Measurements from ENCODE around the gene TAF13.

The TAF13 gene, protein sequence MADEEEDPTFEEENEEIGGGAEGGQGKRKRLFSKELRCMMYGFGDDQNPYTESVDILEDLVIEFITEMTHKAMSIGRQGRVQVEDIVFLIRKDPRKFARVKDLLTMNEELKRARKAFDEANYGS

DNA sequence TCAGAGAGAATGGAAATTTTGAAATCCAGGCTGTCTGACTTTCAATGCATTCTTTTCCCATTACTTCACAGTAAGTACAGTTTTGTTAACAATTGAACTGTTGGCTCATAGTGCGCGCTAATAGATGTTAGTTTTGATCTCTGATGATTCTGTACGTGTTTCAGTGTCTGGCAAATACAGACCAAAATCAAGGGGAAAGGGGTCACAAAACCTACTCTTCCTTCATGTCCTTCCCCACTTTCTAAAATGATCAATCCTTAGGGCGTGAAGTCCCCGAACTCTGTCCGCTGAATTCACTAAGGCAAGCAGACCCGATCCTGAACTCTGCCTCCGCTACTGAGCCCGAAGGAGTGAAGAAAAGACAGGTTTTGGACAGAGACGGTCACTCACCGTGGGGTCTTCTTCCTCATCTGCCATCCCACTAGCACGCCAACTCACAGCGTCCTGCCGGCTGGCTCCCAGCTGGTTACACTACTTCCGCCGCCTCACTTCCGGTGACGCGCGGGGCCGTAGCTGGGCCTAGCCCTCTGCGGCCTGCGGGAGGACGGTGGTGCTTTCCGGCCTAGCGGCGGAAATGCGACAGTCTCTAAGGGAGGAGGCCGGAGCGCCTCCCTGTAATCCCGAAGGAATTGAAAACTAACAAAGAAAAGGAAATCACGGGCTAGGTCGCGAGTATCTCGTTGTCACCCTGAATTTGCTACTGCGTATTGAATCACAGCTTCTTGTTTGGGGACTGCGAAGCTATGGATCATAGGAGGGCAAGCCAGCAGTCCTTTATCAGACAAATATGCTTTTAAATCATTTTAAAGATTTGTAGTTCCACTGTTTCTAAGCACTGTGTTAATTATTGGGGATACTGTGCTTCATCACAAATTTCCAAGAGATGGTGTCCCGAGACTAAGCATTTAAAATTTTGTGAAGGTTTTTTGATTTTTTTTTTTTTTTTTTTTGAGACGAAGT lies at the start of gene TAF13:
TAF13 (minus strand) TSS at position 473 of the 960 bp plus-strand sequence; CDS start at position 417, 56 bp downstream.
- Histone ChIP-seq H3K27ac (ENCODE audit: low read depth, low read length) (peak within 1 kb of the TSS; percentile 69), H3K79me2 (ENCODE audit: control insufficient read depth, low read length) (peaks cover 13% of the 10 kb centered on the region), H3K4me2 (ENCODE audit: low read length) (peak within 1 kb of the TSS; percentile 81), H3K27me3 (ENCODE audit: control insufficient read depth, low read length) (no peaks in the 10 kb centered on the region), H3K4me1 (ENCODE audit: control insufficient read depth, low read length) (peaks cover 27% of the 10 kb centered on the region), H4K20me1 (ENCODE audit: control insufficient read depth, insufficient read depth, low read depth, low read length) (no peaks in the 10 kb centered on the region), H3K4me3 (ENCODE audit: low read length) (peak within 1 kb of the TSS; percentile 92), H3K9me2 (replicated peaks; ENCODE audit: control insufficient read depth, low read length) (no peaks in the 10 kb centered on the region), H3F3A (ENCODE audit: control insufficient read depth, insufficient read depth) (peaks cover 7% of the 10 kb centered on the region; the same call in 1 of the 2 replicates), H3K36me3 (ENCODE audit: control insufficient read depth, low read length) (no peaks in the 10 kb centered on the region), H3K9me3 (ENCODE audit: control insufficient read depth, insufficient read depth, low read length) (no peaks in the 10 kb centered on the region)
- TF ChIP-seq, protein P1, sequence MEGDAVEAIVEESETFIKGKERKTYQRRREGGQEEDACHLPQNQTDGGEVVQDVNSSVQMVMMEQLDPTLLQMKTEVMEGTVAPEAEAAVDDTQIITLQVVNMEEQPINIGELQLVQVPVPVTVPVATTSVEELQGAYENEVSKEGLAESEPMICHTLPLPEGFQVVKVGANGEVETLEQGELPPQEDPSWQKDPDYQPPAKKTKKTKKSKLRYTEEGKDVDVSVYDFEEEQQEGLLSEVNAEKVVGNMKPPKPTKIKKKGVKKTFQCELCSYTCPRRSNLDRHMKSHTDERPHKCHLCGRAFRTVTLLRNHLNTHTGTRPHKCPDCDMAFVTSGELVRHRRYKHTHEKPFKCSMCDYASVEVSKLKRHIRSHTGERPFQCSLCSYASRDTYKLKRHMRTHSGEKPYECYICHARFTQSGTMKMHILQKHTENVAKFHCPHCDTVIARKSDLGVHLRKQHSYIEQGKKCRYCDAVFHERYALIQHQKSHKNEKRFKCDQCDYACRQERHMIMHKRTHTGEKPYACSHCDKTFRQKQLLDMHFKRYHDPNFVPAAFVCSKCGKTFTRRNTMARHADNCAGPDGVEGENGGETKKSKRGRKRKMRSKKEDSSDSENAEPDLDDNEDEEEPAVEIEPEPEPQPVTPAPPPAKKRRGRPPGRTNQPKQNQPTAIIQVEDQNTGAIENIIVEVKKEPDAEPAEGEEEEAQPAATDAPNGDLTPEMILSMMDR (IDR thresholded peaks at IDR 0.05; ENCODE audit: low read depth, low read length, poor library complexity, severe bottlenecking): peak; percentile 7
- TF ChIP-seq EZH2phosphoT487 (IDR thresholded peaks at IDR 0.05; ENCODE audit: borderline replicate concordance, low read length): no peak

DNA sequence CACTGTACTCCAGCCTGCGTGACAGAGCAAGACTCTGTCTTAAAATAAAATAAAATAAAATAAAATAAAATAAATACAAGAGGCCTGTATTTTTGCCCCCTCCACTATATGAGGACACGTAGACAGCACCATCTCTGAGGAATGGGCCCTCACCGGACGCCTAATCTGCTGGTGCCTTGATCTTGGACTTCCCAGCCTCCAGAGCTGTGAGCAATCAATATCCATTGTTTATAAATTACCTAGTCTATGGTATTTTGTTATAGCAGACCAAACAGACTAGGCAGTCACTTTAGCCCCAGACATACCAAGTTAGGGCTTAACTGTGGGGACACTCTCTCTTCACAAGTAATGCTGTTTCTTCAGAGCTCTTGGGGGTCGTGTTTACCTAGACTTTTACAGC lies 44.6 kb upstream of the TAF13 start:
- Histone ChIP-seq H4K20me1 (ENCODE audit: control insufficient read depth, insufficient read depth, low read depth, low read length) (no peaks in the 10 kb centered on the region), H3K4me1 (ENCODE audit: control insufficient read depth, low read length) (peaks cover 8% of the 10 kb centered on the region), H3K27me3 (ENCODE audit: control insufficient read depth, low read length) (peaks cover 7% of the 10 kb centered on the region), H3K9me3 (ENCODE audit: control insufficient read depth, insufficient read depth, low read length) (no peaks in the 10 kb centered on the region), H3F3A (ENCODE audit: control insufficient read depth, insufficient read depth) (no peaks in the 10 kb centered on the region), H3K79me2 (ENCODE audit: control insufficient read depth, low read length) (no peaks in the 10 kb centered on the region), H3K36me3 (ENCODE audit: control insufficient read depth, low read length) (no peaks in the 10 kb centered on the region), H3K27ac (ENCODE audit: low read depth, low read length) (no peak overlapping the region), H3K9me2 (replicated peaks; ENCODE audit: control insufficient read depth, low read length) (no peaks in the 10 kb centered on the region), H3K4me3 (ENCODE audit: low read length) (no peak overlapping the region), H3K4me2 (ENCODE audit: low read length) (no peak overlapping the region)
- TF ChIP-seq EZH2phosphoT487 (IDR thresholded peaks at IDR 0.05; ENCODE audit: borderline replicate concordance, low read length): no peak
- TF ChIP-seq, protein P1 (IDR thresholded peaks at IDR 0.05; ENCODE audit: low read depth, low read length, poor library complexity, severe bottlenecking): no peak

GRCh38 chr1:109118089-109118488 lies 42.3 kb upstream of the TAF13 start:
- H3K9me2 ChIP-seq (replicated peaks; ENCODE audit: control insufficient read depth, low read length): no peaks in the 10 kb centered on the region
- H3K4me1 ChIP-seq (ENCODE audit: control insufficient read depth, low read length): peaks cover 22% of the 10 kb centered on the region
- no peak overlapping the region for H3K27ac ChIP-seq (ENCODE audit: low read depth, low read length)
- H3K9me3 ChIP-seq (ENCODE audit: control insufficient read depth, insufficient read depth, low read length): no peaks in the 10 kb centered on the region
- TF ChIP-seq, protein P1 (IDR thresholded peaks at IDR 0.05; ENCODE audit: low read depth, low read length, poor library complexity, severe bottlenecking): no peak
- no peak for TF ChIP-seq EZH2phosphoT487 (IDR thresholded peaks at IDR 0.05; ENCODE audit: borderline replicate concordance, low read length)
- no peak overlapping the region for H3K4me3 ChIP-seq (ENCODE audit: low read length)
- peaks cover 27% of the 10 kb centered on the region for H3K27me3 ChIP-seq (ENCODE audit: control insufficient read depth, low read length)
- H4K20me1 ChIP-seq (ENCODE audit: control insufficient read depth, insufficient read depth, low read depth, low read length): no peaks in the 10 kb centered on the region
- peak overlapping the region; percentile 8; the same call in 1 of the 2 replicates for H3K4me2 ChIP-seq (ENCODE audit: low read length)
- H3K79me2 ChIP-seq (ENCODE audit: control insufficient read depth, low read length): no peaks in the 10 kb centered on the region
- no peaks in the 10 kb centered on the region for H3K36me3 ChIP-seq (ENCODE audit: control insufficient read depth, low read length)
- H3F3A ChIP-seq (ENCODE audit: control insufficient read depth, insufficient read depth): no peaks in the 10 kb centered on the region

Measured in DOHH2 (cell line).